Right lung (tissue), 10 donors: ENCODE data around the gene CDC6. TPM values are rescaled to one million over a fixed set of nuclear protein-coding genes. Genes with fewer than 3 reads are reported as not detected.
A peak's percentile ranks its signal among the peaks of the same experiment; 100 is the strongest.

Source experiments
- DNase-seq, 2 donors: peaks; one replicate each; pipeline ENCODE4 v3.0.0-alpha.2; 2013
- long read RNA-seq, 8 donors: transcript quantifications; one replicate each; lab custom pipeline, GENCODE V29; 2026
- polyA plus RNA-seq, 5 donors: library from polyadenylated mRNA; unstranded; fragments of 120-200 nt; gene quantifications; one replicate each; pipeline versions ENCODE4 v1.2.1 to v1.2.3, GENCODE V29; 2013; ENCODE audit warnings: inconsistent platforms in 1 of 5, low replicate concordance in 1 of 5; ENCODE audit not compliant: insufficient read length in 5 of 5, insufficient read depth in 1 of 5

Gene CDC6, protein sequence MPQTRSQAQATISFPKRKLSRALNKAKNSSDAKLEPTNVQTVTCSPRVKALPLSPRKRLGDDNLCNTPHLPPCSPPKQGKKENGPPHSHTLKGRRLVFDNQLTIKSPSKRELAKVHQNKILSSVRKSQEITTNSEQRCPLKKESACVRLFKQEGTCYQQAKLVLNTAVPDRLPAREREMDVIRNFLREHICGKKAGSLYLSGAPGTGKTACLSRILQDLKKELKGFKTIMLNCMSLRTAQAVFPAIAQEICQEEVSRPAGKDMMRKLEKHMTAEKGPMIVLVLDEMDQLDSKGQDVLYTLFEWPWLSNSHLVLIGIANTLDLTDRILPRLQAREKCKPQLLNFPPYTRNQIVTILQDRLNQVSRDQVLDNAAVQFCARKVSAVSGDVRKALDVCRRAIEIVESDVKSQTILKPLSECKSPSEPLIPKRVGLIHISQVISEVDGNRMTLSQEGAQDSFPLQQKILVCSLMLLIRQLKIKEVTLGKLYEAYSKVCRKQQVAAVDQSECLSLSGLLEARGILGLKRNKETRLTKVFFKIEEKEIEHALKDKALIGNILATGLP
- polyA plus RNA-seq, result 10 to 100 TPM; 13.6 to 27.7 (median 20.6) TPM
- long read RNA-seq, donor 1, full-length matches to known transcripts, result 5 of 5 reads
- long read RNA-seq, donor 1, partial matches to known transcripts, result 0 of 5 reads
- long read RNA-seq, donor 1, other reads (novel, unspliced or antisense), result 0 of 5 reads
- long read RNA-seq, donor 2, full-length matches to known transcripts, result 2 of 2 reads
- long read RNA-seq, donor 2, partial matches to known transcripts, result 0 of 2 reads
- long read RNA-seq, donor 2, other reads (novel, unspliced or antisense), result 0 of 2 reads
- long read RNA-seq, donor 3, full-length matches to known transcripts, result 2 of 2 reads
- long read RNA-seq, donor 3, partial matches to known transcripts, result 0 of 2 reads
- long read RNA-seq, donor 3, other reads (novel, unspliced or antisense), result 0 of 2 reads
- long read RNA-seq, donor 4, full-length matches to known transcripts, result 2 of 2 reads
- long read RNA-seq, donor 4, partial matches to known transcripts, result 0 of 2 reads
- long read RNA-seq, donor 4, other reads (novel, unspliced or antisense), result 0 of 2 reads
- long read RNA-seq, donor 5, full-length matches to known transcripts, result 5 of 5 reads
- long read RNA-seq, donor 5, partial matches to known transcripts, result 0 of 5 reads
- long read RNA-seq, donor 5, other reads (novel, unspliced or antisense), result 0 of 5 reads
- long read RNA-seq, donor 6, result 0 reads
- long read RNA-seq, donor 7, full-length matches to known transcripts, result 3 of 3 reads
- long read RNA-seq, donor 7, partial matches to known transcripts, result 0 of 3 reads
- long read RNA-seq, donor 7, other reads (novel, unspliced or antisense), result 0 of 3 reads
- long read RNA-seq, donor 8, full-length matches to known transcripts, result 3 of 3 reads
- long read RNA-seq, donor 8, partial matches to known transcripts, result 0 of 3 reads
- long read RNA-seq, donor 8, other reads (novel, unspliced or antisense), result 0 of 3 reads

DNA sequence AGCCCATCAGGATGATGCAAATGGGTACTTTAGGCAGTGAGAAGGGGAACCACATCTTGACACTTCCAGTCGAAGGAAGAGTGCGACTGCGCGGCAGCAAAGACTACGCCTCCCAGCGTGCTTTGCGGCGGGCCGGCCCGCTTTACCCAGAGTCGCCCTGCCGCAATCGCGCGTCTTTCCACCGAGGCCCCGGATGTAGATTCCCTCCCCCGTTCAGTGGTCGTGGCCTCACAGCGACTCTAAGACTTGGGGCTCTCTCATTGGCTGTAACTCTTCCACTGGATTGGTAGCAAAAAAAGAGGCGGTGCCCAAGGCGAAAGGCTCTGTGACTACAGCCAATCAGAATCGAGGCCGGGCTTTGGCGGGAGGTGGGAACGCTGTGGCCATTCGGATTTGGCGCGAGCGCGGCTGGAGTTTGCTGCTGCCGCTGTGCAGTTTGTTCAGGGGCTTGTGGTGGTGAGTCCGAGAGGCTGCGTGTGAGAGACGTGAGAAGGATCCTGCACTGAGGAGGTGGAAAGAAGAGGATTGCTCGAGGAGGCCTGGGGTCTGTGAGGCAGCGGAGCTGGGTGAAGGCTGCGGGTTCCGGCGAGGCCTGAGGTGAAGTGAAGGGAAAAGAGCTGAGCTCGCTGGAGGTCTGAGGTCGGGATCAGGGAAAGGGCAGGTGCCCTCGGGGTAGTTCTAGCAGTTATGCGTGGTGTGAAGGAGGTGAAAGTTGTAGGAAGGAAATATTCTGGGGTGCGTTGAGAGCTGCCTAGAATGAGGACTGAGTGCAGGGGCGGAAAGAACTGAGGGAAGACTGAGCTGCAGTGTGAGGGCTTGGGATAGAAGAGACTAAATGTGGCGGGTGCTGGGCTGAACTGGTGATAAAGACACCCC, at the start of gene CDC6:
Gene CDC6, plus strand, starts transcription at position 386 of the 876 bp plus-strand sequence. CDS start 1,542 bp downstream, outside the sequence.
- DNase-seq, result peak; percentile 98

DNA sequence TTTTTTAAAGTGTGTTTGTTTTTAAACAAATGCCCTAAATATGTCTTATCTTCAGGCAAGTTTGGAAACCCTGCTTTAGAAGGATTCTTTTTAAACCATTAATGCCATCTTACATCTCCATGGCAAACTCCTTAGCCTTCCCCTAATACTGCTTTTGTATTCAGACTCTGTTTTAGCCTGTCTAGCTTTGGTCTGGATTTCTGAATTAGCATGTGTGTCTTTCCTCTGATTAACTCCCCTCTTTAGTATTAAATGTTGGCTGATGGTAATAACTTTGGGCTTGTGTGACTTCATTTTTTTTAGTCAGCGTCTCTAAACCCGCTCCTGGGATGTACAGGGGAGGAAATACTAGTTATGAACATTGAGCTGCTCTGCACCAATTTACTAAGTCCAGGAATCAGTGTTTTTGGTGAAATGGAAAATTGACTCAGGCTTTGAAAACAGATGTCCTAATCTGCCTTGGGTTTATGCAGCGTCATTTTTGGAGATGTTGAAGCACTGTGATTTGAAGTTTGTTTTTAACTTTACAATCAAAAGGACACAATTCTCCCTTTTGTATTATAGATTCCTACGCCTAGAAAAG, 46.3 kb upstream of the CDC6 start:
- no peak for DNase-seq

DNA sequence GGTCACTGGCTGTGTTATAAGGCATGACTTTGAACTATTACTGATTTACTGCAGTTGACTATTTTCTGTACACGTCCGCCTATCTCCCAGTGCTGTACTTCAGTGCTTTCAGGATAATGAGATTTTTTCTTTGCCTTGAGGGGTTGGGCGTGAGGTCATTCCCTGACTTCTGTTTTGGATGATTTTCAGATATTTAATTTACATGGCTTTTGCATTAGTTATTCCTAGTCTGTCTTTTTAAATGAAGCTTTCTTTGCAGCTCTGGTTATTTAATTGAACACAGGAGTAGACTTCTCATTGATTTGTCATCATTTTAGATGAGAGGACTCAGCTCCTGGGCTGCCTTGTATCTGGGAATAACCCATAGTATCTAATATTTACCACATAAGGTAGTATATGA, 44.9 kb upstream of the CDC6 start:
- no peak for DNase-seq

DNA sequence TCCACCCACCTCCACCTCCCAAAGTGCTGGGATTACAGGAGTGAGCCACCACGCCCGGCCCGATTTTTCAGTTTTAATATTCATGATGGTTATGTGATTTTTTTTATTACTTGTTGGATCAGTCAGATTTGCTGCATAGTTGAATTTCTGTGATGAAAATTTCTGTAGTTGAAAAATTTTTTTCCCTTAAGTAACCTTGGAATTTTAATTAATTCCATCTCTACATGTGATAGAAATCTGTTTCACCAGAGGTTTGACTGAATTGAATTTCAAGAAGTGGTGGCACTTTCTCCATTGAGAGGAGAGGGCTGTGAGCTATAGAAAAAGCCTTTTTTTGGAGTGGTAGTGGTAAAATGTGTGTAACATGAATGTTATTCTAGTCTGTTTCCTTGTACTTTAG, 43.9 kb upstream of the CDC6 start:
- DNase-seq, result no peak

DNA sequence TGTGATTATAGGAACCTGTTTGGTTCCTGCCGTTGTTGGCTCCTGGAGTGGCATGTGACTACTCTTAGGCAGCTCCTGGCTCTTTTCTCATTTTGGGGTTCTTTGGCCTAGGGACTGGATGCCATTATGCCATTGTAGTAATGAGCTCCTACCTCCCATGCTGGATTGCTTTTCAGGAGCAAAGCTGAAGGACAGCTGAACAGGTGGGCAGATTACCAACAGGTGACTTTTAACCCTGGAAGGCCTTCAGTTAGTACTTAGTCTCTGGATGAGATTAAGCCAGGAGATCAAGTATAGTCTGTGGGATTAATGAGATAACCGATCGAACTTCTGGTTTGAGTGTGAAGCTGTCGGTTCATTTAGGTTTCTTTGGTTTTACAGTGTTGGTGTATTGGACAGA, 43.4 kb upstream of the CDC6 start:
- no peak for DNase-seq

DNA sequence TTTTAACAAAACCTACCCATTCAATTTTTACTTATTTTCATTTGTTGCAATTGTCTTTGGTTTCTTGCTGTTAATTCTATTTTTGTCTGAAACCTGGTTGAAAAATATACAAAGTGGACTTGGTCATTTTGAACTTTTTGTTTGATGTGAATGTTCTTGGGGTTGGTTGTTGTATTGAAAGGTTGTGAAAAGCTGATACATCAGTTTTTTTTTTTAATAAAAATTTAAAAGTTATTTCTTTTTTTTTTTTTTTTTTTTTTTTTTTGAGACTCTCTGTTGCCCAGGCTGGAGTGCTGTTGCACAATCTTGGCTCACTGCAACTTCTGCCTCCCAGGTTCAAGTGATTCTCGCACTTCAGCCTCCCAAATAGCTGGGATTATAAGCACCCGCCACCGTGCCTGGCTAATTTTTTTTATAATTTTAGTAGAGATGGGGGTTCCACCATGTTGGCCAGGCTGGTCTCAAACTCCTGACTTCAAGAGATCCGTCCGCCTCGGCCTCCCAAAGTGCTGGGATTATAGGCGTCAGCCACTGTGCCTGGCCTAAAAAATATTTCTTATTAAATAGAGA, 39.7 kb upstream of the CDC6 start:
- DNase-seq, result no peak

DNA sequence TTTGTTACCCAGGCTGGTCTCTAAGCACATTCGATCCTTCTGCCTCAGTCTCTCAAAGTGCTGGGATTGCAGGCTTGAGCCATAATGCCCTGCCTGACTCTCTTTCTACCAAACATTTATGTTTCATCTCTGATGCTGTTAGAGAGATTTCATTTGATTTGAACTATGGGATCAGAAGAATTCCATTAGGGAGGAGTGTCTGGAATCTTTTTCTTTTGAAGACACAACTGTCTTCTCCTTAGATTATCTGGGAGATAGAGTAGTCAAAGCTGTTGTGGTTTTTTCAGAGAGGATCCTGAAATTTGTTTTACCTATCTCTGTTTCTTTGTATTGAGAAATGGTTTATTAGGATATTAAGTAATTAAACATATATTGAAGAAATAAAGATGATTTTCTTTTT, 39.2 kb upstream of the CDC6 start:
- no peak for DNase-seq

DNA sequence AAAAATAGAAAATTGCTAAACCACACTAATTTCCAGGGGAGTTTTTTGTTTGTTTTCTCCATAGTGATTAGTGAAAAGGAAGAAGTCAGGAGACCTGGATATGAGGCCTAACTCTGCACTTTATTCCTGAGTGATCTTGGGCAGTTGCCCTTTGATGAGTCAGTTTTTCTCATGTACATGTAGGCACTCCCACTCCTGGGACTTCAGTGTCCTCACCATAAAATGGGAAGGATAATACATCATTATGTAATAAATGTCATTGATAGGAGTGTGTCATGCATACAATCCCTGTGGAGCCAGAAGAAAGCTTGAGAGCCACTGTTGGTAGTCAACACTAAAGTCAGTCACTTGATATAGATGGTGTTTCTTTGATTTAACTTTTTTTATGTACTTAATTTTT, 36.1 kb upstream of the CDC6 start:
- DNase-seq, result no peak

DNA sequence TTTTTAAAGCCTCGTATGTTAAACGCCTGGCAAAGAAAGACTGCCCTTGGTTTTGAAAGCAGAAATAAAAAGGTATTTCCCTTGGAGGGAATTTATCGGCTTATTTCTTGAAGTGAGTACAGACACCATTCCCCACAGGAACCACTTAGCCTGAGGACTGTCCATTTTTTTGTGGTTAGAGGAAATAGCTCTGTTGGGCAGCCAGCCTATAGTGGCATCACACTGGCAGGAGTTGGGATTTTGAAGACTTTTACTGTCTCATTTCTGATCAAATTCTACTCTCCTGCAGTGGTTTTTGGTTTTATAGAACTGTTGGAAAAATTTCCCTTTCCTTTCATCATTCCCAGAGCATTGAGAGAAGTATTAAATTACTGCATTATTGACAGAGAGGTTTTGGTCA, 34.1 kb upstream of the CDC6 start:
- no peak for DNase-seq

DNA sequence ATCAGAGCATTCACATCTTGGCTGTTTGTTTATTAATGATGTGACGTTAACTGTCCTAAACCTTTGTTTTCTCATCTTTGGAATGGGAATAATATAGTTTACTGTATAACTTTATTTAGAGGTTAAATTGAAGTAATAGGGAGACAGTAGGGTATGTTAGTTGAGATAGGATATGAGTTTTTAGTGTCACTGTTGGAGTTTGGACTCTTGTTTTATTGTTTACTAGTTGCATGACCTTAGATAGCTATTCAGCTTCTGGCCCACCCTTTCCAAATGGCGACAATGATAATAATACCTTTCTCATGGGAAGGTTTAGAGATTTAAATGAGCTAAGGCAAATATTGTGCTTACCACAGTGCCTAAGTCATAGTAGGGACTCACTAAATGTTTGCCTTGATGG, 28.2 kb upstream of the CDC6 start:
- DNase-seq, result no peak

DNA sequence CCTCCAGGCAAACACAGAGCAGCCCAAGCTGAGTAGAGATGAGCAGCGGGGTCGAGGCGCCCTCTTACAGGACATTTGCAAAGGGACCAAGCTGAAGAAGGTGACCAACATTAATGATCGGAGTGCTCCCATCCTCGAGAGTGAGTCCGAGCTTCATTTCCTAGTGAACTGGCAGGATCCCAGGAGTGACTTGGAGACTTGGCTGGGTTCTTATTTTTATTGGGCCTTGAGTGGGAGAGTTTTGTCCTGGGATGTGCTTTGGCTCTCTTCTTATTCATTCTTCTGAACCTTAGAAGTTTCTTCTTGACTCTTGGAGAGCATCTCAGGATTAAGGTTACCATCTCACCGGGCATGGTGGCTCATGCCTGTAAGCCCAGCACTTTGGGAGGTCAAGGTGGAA, 27.2 kb upstream of the CDC6 start:
- DNase-seq, result no peak

DNA sequence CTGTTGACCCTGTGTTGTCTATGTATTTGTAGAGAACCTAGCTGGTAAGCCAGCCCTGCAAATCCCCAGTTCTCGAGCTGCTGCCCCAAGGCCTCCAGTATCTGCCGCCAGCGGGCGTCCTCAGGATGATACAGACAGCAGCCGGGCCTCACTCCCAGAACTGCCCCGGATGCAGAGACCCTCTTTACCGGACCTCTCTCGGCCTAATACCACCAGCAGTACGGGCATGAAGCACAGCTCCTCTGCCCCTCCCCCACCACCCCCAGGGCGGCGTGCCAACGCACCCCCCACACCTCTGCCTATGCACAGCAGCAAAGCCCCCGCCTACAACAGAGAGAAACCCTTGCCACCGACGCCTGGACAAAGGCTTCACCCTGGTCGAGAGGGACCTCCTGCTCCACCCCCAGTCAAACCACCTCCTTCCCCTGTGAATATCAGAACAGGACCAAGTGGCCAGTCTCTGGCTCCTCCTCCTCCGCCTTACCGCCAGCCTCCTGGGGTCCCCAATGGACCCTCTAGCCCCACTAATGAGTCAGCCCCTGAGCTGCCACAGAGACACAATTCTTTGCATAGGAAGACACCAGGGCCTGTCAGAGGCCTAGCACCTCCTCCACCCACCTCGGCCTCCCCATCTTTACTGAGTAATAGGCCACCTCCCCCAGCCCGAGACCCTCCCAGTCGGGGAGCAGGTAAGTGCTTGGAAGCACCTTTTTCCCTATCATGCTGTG, 23.1 kb upstream of the CDC6 start:
- no peak for DNase-seq

DNA sequence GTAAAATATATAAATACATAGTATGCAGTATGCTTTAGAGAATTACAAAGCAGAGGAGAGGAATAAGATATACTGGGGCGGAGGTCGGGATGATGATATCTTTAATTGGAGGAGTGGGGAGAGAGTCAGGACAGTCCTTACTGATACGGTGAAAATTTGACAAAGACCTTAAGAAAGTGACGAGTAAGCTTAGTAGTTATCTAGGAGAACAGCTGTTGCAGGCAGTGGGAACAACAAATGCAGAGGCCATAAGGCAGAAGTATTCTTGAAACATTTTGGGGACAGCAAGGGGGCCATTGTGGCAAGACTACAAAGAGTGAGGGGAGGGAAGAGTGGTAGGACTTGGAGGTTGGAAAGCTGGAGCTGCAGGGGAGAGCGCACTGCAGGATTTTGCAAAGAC, 22.3 kb upstream of the CDC6 start:
- no peak for DNase-seq

DNA sequence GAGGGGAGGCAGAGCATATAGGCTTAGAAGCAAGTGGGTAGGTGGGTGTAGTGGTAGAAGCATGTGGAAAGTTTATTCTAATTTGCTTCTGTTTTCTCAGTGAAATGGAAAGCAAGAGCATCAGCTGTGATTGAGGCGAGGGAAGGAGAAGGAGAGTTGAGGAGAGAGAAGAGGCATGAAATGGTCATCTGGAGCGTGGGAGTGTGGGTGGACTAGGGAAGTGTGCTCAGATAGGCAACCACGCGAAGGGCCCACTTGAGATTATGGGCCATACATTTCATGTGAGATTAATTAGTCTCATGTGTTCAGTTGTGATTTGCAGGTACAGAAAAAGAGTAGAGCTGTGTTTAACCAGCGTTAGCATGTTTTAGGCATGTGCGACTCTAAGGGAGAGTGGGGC, 20.8 kb upstream of the CDC6 start:
- no peak for DNase-seq

DNA sequence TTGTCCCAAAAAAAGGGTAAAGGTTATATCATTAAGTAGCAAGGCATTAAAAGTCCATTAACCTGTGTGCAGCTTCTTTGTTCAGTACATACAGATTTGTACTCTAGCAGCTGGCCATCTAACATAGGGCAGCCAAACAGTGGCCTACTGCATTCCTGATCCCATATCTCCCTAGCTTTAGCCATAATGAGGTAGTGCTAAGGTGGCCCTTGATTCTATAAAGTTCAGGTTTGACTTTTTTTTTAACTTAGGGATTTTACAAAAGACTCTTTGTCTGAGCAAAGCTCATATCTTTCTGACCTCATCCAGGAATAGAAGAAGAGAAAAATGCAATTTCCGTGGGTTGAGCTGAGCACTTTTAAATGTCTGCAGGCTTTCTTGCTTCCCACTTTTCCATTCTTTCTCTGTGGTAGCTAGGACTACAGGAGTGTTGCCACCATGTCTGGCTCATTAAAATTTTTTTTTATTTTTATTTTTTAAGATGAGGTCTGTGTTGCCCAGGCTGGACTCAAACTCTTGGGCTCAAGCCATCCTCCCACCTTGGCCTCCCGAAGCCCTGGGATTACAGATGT, 19.5 kb upstream of the CDC6 start:
- no peak for DNase-seq

DNA sequence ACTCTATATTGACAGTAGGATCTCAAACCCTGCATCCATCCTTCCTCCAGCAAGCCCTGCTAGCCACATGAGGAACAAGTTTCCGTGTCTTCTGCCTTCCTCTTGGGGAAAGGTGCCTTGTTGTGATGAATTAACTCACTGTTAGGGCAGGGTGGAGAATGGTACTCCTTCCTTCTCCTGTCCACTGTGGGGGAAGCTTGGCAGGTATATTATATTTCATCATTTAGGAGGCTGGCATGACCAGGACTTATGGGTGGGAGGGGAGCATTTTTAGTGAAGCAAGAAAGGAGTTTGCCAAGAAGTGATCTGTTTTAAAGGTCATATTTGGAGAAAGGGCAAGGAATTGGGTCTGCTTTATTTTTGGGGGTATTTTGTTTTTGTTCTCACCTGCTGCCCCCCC, 9.3 kb upstream of the CDC6 start:
- no peak for DNase-seq

DNA sequence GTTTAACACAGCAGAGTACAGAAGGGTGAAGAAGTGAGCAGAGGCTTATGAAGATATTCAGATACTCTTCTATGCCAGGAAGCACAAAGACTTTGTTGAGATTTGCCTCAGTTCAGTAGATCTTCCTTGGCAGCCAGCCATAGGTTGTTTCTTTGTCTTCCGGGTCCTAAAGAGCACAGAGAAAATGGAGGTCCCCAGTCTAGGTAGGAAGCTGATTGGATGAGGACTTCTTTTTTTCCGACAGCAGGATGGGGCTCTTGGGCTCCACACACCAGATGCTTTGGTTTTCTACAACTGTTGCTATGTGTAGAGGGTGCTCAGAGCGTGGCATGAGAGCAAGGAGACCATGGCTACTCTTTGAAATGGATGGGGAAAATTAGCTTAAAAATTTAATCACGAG, 8.3 kb upstream of the CDC6 start:
- no peak for DNase-seq

DNA sequence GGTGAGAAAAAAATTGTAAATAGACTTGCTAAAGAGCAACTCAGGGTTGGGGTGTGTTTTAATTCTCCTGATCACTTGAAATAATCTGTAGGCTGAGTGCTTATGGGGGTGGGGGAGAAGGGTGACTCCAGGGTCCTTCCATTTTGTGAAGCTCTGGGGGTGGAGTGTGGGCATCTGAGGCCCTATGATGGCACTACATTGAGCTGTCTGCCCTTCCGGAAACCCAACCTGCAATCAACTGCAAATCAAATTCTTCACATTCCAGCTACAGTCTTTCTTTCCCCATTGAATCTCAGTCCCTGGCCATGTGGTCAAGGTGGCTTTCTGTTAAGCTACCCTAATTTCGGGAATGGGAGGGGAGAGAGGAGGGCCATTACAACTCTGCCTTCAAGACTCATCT, 6.0 kb upstream of the CDC6 start:
- DNase-seq, result no peak

DNA sequence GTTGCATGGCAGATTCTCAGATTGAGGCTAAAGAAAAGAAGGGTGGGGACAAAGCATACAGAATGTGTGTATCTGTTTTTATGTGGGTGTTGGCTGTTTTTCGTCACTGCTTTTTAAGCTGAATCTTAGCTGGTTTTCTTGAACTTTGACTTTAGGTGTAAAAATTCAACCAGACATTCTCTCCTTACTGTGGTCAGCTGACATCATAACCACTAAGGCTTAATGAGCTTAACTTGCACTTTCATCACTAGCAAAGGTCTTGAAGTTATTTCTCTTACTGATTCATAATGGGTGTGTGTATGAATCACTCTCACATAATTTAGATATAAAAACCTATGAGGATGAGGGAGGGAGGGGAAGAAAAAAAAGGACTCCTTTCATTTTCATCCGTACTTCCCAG, 4.0 kb upstream of the CDC6 start:
- no peak for DNase-seq
